GM12878 (cell line): ENCODE measurements around the gene DCN.

Source experiments
- BRCA1 ChIP-seq: IDR thresholded peaks from 2 replicates; pipeline ENCODE4 v1.6.1; 2011; ENCODE audit warnings: low read depth, low read length, improper control_type of control experiment
- CEBPB ChIP-seq, 2 experiments: fragments of 150-350 bp in 1 of 2; IDR thresholded peaks; 2 replicates each; pipeline ENCODE4 v1.6.1; 2012 to 2014; ENCODE audit warnings: low read depth in 2 of 2, low read length in 2 of 2, borderline replicate concordance in 1 of 2, inconsistent platforms in 1 of 2
- CTCF ChIP-seq, 3 experiments: IDR thresholded peaks in 2 of 3; conservative IDR thresholded peaks in 1 of 3; 2 replicates each; pipeline ENCODE4 v1.5.1; 2011; ENCODE audit warnings: low read depth in 3 of 3, low read length in 3 of 3, mild to moderate bottlenecking in 3 of 3, control low read depth in 2 of 3, moderate library complexity in 2 of 3, inconsistent platforms in 1 of 3, mixed read lengths in 1 of 3; ENCODE audit not compliant: control insufficient read depth in 2 of 3, insufficient read depth in 1 of 3; ENCODE audit errors: extremely low read depth in 1 of 3
- EP300 ChIP-seq, 2 experiments: fragments of 150-350 bp in 1 of 2; IDR thresholded peaks; 2 replicates each; pipeline ENCODE4 v1.6.1; 2011 to 2012; ENCODE audit warnings: low read depth in 2 of 2, low read length in 2 of 2, borderline replicate concordance in 1 of 2, improper control_type of control experiment in 1 of 2, inconsistent platforms in 1 of 2; ENCODE audit not compliant: control insufficient read depth in 1 of 2
- MYC ChIP-seq: IDR thresholded peaks from 2 replicates; pipeline ENCODE4 v1.6.1; 2011; ENCODE audit warnings: mild to moderate bottlenecking, low read length, moderate library complexity, inconsistent platforms; ENCODE audit not compliant: insufficient read depth, insufficient replicate concordance, insufficient read length, severe bottlenecking
- NR2C2 ChIP-seq: IDR thresholded peaks from 2 replicates; pipeline ENCODE4 v1.6.1; 2011; ENCODE audit warnings: borderline replicate concordance, low read depth; ENCODE audit not compliant: control insufficient read depth, insufficient read length
- TCF7 ChIP-seq: IDR thresholded peaks from 2 replicates; pipeline ENCODE4 v1.6.1; 2014; ENCODE audit warnings: antibody characterized with exemption, borderline replicate concordance
- USF2 ChIP-seq: IDR thresholded peaks from 2 replicates; pipeline ENCODE4 v1.6.1; 2011; ENCODE audit warnings: low read depth, low read length, improper control_type of control experiment, borderline replicate concordance

- TF ChIP-seq CTCF (IDR thresholded peaks at IDR 0.05 in 2 of 3, conservative IDR thresholded peaks at IDR 0.05 in 1 of 3; ENCODE audit: control insufficient read depth in 2 of 3, extremely low read depth in 1 of 3, insufficient read depth in 1 of 3, low read depth in 3 of 3, low read length in 3 of 3) (no peak), BRCA1 (no peak), NR2C2 (no peak), USF2 (no peak), MYC (no peak), TCF7 (no peak), EP300 (IDR thresholded peaks at IDR 0.05; ENCODE audit: borderline replicate concordance in 1 of 2, control insufficient read depth in 1 of 2, low read depth in 2 of 2, low read length in 2 of 2) (no peak), CEBPB (IDR thresholded peaks at IDR 0.05; ENCODE audit: borderline replicate concordance in 1 of 2, low read depth in 2 of 2, low read length in 2 of 2) (no peak)
Observed at GRCh38 chr12:91182636-91183455, at the start of gene DCN.
